K562 treated with DMSO at 1 percent for 24 hours (cell line): Measurements from ENCODE around the gene NEDD1. TPM values are rescaled to one million over a fixed set of nuclear protein-coding genes. Genes with fewer than 3 reads are reported as not detected.

ENCODE experiments used
- total RNA-seq: library from RNA; unstranded; fragments of 300-600 nt; gene quantifications from 2 replicates; pipeline ENCODE4 v1.2.3, GENCODE V29; 2022; ENCODE audit warnings: low read depth; ENCODE audit not compliant: insufficient read depth

Gene NEDD1, protein sequence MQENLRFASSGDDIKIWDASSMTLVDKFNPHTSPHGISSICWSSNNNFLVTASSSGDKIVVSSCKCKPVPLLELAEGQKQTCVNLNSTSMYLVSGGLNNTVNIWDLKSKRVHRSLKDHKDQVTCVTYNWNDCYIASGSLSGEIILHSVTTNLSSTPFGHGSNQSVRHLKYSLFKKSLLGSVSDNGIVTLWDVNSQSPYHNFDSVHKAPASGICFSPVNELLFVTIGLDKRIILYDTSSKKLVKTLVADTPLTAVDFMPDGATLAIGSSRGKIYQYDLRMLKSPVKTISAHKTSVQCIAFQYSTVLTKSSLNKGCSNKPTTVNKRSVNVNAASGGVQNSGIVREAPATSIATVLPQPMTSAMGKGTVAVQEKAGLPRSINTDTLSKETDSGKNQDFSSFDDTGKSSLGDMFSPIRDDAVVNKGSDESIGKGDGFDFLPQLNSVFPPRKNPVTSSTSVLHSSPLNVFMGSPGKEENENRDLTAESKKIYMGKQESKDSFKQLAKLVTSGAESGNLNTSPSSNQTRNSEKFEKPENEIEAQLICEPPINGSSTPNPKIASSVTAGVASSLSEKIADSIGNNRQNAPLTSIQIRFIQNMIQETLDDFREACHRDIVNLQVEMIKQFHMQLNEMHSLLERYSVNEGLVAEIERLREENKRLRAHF
- total RNA-seq, result 6.3 and 8.5 TPM in 2 replicates

DNA sequence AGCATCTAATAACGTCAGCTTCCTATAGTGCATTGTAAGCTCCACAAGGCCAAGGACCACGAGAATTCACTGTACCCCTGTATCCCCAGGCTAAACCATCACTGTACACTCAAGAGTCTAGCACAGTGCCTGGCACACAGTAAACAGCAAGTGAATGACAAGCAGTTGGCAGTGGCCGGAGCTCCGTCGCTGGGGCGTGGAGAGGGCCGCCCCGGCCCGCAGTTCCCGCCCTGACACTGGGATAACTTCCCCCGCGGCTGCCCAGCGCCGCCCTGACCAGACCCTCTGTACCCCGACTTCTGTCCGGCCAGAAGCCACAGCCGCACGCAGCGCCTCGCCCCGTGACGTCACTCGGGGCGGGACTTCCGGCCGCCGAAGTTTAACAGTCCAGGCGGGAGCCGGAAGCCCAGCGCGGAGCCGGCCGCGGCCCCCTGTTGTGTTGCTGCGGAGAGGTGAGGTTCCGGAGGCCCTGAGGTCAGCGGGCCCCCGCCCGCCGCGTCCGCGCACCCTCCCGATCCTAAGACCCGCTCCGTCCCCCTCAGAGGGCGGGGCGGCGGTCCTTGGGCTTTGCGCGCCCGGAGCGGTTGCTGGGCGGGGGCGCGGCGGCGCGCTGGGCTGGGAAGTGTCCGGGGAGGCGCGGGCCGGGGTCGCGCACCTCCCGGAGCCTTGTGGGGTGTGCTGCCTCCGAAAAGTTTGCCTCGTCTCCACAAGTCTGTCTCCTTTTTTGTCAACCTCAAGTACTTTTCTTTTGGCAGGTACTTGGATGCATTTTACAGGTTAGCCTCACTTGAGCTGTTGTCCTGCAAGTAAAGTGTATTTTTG, at the start of gene NEDD1:
Gene NEDD1, plus strand, starts transcription at position 409 of the 822 bp plus-strand sequence. CDS start 2,503 bp downstream, outside the sequence.

